Pancreas (tissue), 10 donors: ENCODE results near the gene UBE2E2. TPM values are rescaled to one million over a fixed set of nuclear protein-coding genes. Genes with fewer than 3 reads are reported as not detected.

Experiments used
- ATAC-seq, 4 donors: fragments of 200-7000 bp; cut with Tn5 transposase; one replicate each; pipeline versions ENCODE4 v1.8.0 to v1.9.1; 2020; ENCODE audit warnings: mild to moderate bottlenecking in 4 of 4, moderate library complexity in 4 of 4
- DNase-seq, 6 donors: peaks; one replicate each; pipeline ENCODE4 v3.0.0-alpha.2; 2020
- FAIRE-seq: peaks from 2 replicates; lab custom pipeline; 2012; peaks lifted over from hg19 to GRCh38; lab: Jason Lieb, UNC
- H3K27ac ChIP-seq, 4 donors: fragments of 200-600 bp; sonication (generic); 1 replicate in 3 of 4; 2 replicates in 1 of 4; pipeline versions ENCODE4 v1.5.0 to v1.8.0; 2020
- H3K27me3 ChIP-seq, 4 donors: fragments of 200-600 bp; one replicate each; pipeline ENCODE4 v1.8.0; 2021
- H3K36me3 ChIP-seq, 3 donors: fragments of 200-600 bp; sonication (generic) in 1 of 3; one replicate each; pipeline versions ENCODE4 v1.5.0 to v1.8.0; 2020 to 2021
- H3K4me1 ChIP-seq, 3 donors: fragments of 200-600 bp; one replicate each; pipeline ENCODE4 v1.8.0; 2021
- H3K4me3 ChIP-seq, 4 donors: fragments of 200-600 bp; sonication (generic) in 2 of 4; one replicate each; pipeline versions ENCODE4 v1.5.0 to v1.8.0; 2020 to 2021
- H3K9me3 ChIP-seq, 4 donors: fragments of 200-600 bp; one replicate each; pipeline ENCODE4 v1.8.0; 2021
- WGBS, 2 donors: extraction: QIAGEN DNeasy Blood & Tissue Kit; methylation state at CpG; one replicate each; pipeline ENCODE4 v1.1.7; 2013; 5-methylcytosine and 5-hydroxymethylcytosine counted together
- intact Hi-C, 3 donors: fragments of 100-400 bp; cut with DNase I; formaldehyde crosslinking; loops; one replicate each; pipeline versions ENCODE4 v1.11.1 to v1.14.2; 2022
- polyA plus RNA-seq, 2 donors: library from polyadenylated mRNA; stranded (reverse); fragments of 200-250 nt; gene quantifications; one replicate each; pipeline ENCODE4 v1.2.3, GENCODE V29; 2013
- total RNA-seq, 6 donors: library from RNA; stranded (reverse); fragmentation: NEBNext Ultra II Directional in 4 of 6; extraction: Animal tissue kit (Norgen Biotek cat#: 25700) in 4 of 6; gene quantifications; one replicate each; pipeline versions ENCODE4 v1.2.1 to v1.2.4, GENCODE V29; 2021 to 2023
- TF ChIP-seq, protein P1 (sequence below), 4 donors: fragments of 200-600 bp; sonication (generic) in 3 of 4; IDR thresholded peaks; one replicate each; pipeline versions ENCODE4 v1.5.0 to v1.8.0; 2021; ENCODE audit warnings: antibody characterized with exemption in 4 of 4
- donor health status: healthy with polysubstance abuse.
- donor health status: DM: no; HTN: no; CAD: no; lungs with moderate emphysema.
- donor health status: DM: no; HTN: no; CAD: no.
- donor health status: control.
- donor health status: control.
- donor health status: Bipolar disorder and iron deficiency.
- donor health status: DM: yes; HTN: yes; CAD: no.
- donor health status: DM: no; HTN: no; CAD: no.
- donor health status: DM: no; HTN: no; CAD: no.
- donor health status: DM: yes; HTN: yes; CAD: no.

The UBE2E2 gene
- total and polyA plus RNA-seq, 8 donors = 3.3 to 11.6 (median 5.8) TPM

DNA sequence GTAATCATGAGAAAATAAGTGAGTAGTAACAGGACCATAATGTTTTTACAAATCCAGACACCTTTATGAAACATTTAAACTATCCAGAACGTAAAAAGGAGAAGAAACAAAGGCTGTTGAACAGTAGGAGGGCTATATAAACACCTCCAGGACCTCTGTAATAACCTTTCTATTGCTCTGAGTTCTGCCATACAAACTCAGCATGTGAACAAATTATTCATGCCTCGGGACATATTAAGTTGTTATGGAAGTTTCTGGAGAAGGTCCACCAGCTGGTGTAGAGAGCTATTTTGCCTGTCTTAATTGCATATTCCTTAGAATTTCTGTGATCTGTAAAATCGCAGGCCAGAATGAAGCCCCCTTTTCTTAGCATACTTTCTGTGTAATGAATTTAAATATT lies 256.3 kb downstream of the UBE2E2 start:
- H3K4me3 ChIP-seq = no peak overlapping the region
- intact Hi-C loops = no loop called here
- H3K27me3 ChIP-seq = no peaks in the 10 kb centered on the region
- no peaks in the 10 kb centered on the region for H3K4me1 ChIP-seq
- WGBS, 2 donors = 78 to 88% methylated on average over 3 of the region's 3 CpGs
- DNase-seq (no peak), FAIRE-seq (no peak), ATAC-seq (no peak)
- no peaks in the 10 kb centered on the region for H3K9me3 ChIP-seq
- no peaks in the 10 kb centered on the region for H3K36me3 ChIP-seq
- no peak overlapping the region for H3K27ac ChIP-seq
- TF ChIP-seq, protein P1, sequence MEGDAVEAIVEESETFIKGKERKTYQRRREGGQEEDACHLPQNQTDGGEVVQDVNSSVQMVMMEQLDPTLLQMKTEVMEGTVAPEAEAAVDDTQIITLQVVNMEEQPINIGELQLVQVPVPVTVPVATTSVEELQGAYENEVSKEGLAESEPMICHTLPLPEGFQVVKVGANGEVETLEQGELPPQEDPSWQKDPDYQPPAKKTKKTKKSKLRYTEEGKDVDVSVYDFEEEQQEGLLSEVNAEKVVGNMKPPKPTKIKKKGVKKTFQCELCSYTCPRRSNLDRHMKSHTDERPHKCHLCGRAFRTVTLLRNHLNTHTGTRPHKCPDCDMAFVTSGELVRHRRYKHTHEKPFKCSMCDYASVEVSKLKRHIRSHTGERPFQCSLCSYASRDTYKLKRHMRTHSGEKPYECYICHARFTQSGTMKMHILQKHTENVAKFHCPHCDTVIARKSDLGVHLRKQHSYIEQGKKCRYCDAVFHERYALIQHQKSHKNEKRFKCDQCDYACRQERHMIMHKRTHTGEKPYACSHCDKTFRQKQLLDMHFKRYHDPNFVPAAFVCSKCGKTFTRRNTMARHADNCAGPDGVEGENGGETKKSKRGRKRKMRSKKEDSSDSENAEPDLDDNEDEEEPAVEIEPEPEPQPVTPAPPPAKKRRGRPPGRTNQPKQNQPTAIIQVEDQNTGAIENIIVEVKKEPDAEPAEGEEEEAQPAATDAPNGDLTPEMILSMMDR (IDR thresholded peaks at IDR 0.05) = no peak

DNA sequence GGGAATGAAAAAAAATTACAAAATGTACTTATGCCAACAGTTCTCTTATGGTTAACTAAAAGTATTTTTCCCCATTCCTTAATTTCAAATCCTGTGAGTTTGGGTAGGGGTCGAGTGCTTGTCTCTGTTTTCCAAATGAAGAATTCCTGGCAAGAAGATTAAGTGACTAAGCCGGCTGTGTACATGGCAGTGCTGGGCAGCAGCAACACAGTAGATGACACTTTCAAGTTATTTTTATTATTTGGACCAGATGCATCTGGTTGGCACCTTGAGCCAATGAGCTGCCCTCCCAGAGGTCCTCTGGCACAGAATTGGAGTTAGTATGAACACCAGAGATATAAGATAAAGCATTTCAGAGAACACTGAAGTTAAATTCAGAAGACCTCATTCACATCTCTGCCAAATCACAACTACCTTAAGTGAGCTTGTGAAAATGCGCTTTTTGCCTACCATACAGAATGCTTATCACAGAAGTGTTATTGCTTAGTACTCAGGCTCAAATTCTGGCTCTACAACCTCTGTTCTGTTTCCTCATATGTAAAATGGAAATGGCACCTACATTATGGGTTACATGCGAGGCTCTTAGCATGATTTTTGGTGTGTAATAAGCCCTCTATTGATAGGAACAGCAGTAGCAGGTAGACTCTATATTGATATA lies 256.9 kb downstream of the UBE2E2 start:
- TF ChIP-seq, protein P1 (IDR thresholded peaks at IDR 0.05) = no peak
- DNase-seq (no peak), FAIRE-seq (no peak), ATAC-seq (no peak)
- Histone ChIP-seq H3K4me3 (no peak overlapping the region), H3K9me3 (no peaks in the 10 kb centered on the region), H3K4me1 (no peaks in the 10 kb centered on the region), H3K36me3 (no peaks in the 10 kb centered on the region), H3K27ac (no peak overlapping the region), H3K27me3 (no peaks in the 10 kb centered on the region)
- WGBS, 2 donors = 76 to 82% methylated on average over 4 of the region's 4 CpGs
- intact Hi-C loops = no loop called here

DNA sequence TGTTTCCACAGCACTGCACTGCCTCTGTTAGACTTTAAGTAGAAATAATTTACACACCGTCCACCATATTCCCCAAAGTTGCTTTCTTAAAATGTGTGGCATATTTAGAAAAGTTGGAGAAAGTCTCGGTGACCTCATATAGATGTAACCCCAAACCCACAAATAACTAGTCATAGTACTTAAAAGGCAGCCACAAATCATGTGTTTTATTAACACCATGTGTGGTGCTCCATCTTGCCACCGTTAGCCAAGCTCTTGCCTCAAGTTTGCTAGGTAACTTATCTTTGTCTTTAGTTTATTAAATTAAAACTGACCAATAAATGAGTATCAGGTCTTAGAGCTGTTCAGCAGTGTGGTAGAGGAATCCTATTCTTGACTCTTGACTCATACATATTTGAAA lies 257.9 kb downstream of the UBE2E2 start:
- DNase-seq (no peak), ATAC-seq (no peak), FAIRE-seq (no peak)
- H3K9me3 ChIP-seq = no peaks in the 10 kb centered on the region
- no peak overlapping the region for H3K4me3 ChIP-seq
- no peaks in the 10 kb centered on the region for H3K27me3 ChIP-seq
- intact Hi-C loops = no loop called here
- no peak overlapping the region for H3K27ac ChIP-seq
- TF ChIP-seq, protein P1 (IDR thresholded peaks at IDR 0.05) = no peak
- 92 to 97% methylated on average over 3 of the region's 3 CpGs for whole genome bisulfite sequencing, 2 donors
- no peaks in the 10 kb centered on the region for H3K36me3 ChIP-seq
- H3K4me1 ChIP-seq = no peaks in the 10 kb centered on the region

DNA sequence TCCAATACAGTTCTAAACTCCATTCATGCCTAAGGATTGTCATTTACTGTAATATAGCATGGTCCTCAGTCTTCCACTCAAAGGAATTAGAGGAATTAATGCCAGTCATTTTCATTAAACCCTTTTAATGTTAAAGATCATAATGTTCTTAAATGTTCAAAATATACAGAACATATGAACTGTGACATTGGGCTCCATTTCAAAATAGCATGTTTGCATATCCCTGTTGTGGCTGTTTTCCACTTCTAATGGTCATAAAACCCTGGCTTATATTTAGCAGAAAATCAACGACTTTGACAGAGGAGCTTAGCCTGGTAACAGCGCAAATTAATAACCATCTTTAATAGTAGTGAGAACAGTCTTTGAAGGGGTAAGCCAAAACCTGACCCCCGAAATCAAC lies 260.7 kb downstream of the UBE2E2 start:
- DNase-seq (no peak), FAIRE-seq (no peak), ATAC-seq (no peak)
- H3K27ac ChIP-seq = no peak overlapping the region
- H3K9me3 ChIP-seq = no peaks in the 10 kb centered on the region
- H3K27me3 ChIP-seq = no peaks in the 10 kb centered on the region
- H3K36me3 ChIP-seq = no peaks in the 10 kb centered on the region
- H3K4me1 ChIP-seq = no peaks in the 10 kb centered on the region
- TF ChIP-seq, protein P1 (IDR thresholded peaks at IDR 0.05) = no peak
- no peak overlapping the region for H3K4me3 ChIP-seq
- 82 to 83% methylated on average over 3 of the region's 3 CpGs for WGBS, 2 donors
- intact Hi-C loops = no loop called here

DNA sequence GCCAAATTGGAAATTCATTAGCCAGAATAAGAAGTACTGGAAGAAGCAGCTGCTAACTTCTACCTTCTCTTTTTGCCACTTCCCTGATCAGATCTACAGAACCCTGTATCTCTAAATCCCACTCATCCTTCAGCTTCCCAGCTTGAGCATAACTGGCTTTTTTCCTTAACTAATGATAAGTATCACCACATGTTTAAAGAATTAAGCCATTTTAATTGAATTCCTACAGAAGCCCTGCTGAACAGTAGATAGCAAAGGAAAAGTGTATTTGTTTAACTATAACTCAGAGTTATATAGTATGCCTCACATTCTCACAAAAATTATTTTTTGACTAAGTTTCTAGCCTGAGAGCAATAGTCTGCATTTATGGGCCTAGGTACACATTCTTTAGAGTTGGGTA lies 262.4 kb downstream of the UBE2E2 start:
- ATAC-seq = no peak
- Histone ChIP-seq H3K36me3 (no peaks in the 10 kb centered on the region), H3K27me3 (no peaks in the 10 kb centered on the region), H3K27ac (no peak overlapping the region), H3K9me3 (no peaks in the 10 kb centered on the region), H3K4me1 (no peaks in the 10 kb centered on the region), H3K4me3 (no peak overlapping the region)
- no peak for DNase-seq
- no peak for FAIRE-seq
- TF ChIP-seq, protein P1 (IDR thresholded peaks at IDR 0.05) = no peak
- intact Hi-C loops = no loop called here
